Esophagus (tissue), 2 donors: ENCODE data around the gene CCDC50. TPM values are rescaled to one million over a fixed set of nuclear protein-coding genes. Genes with fewer than 3 reads are reported as not detected.

Experiments
- H3K27ac ChIP-seq, 2 donors: one replicate each; pipeline ENCODE4 v1.5.1; 2013; ENCODE audit warnings: low read depth in 2 of 2, mild to moderate bottlenecking in 2 of 2, inconsistent platforms in 1 of 2, low read length in 1 of 2, moderate library complexity in 1 of 2
- H3K27me3 ChIP-seq, 2 donors: one replicate each; pipeline ENCODE4 v1.6.1; 2013; ENCODE audit warnings: low read length in 2 of 2, control low read depth in 1 of 2, mild to moderate bottlenecking in 1 of 2; ENCODE audit not compliant: insufficient read depth in 2 of 2, control insufficient read depth in 1 of 2
- H3K36me3 ChIP-seq, 2 donors: one replicate each; pipeline ENCODE4 v1.6.1; 2013; ENCODE audit warnings: low read length in 1 of 2; ENCODE audit not compliant: control insufficient read depth in 2 of 2, insufficient read depth in 2 of 2
- H3K4me1 ChIP-seq, 2 donors: one replicate each; pipeline ENCODE4 v1.6.1; 2013; ENCODE audit warnings: low read length in 1 of 2; ENCODE audit not compliant: control insufficient read depth in 2 of 2, insufficient read depth in 2 of 2
- H3K4me3 ChIP-seq, 2 donors: one replicate each; pipeline ENCODE4 v1.5.1; 2013; ENCODE audit warnings: low read length in 2 of 2, mild to moderate bottlenecking in 2 of 2, low read depth in 1 of 2, moderate library complexity in 1 of 2
- H3K9me3 ChIP-seq, 2 donors: one replicate each; pipeline ENCODE4 v1.6.1; 2013; ENCODE audit warnings: mild to moderate bottlenecking in 2 of 2, low read depth in 1 of 2, low read length in 1 of 2, moderate library complexity in 1 of 2; ENCODE audit not compliant: control insufficient read depth in 2 of 2, insufficient read depth in 1 of 2
- WGBS, 2 donors: extraction: QIAGEN DNeasy Blood & Tissue Kit; methylation state at CpG; one replicate each; pipeline ENCODE4 v1.1.7; 2013; 5-methylcytosine and 5-hydroxymethylcytosine counted together
- polyA plus RNA-seq, 2 donors: library from polyadenylated mRNA; stranded (reverse); fragments of 200-250 nt; gene quantifications; one replicate each; pipeline ENCODE4 v1.2.3, GENCODE V29; 2013
- donor health status: healthy with polysubstance abuse.
- donor health status: Bipolar disorder and iron deficiency.

Gene CCDC50
- polyA plus RNA-seq, 2 donors, result 12.8 to 14.9 TPM

GRCh38 chr3:191296041-191296541, 33.1 kb upstream of the CCDC50 start:
- no peaks in the 10 kb centered on the region for H3K9me3 ChIP-seq
- WGBS, 2 donors, result 50 to 52% methylated on average over 4 of the region's 4 CpGs
- H3K4me1 ChIP-seq, result no peaks in the 10 kb centered on the region
- H3K36me3 ChIP-seq, result no peaks in the 10 kb centered on the region
- H3K4me3 ChIP-seq, result no peak overlapping the region
- no peaks in the 10 kb centered on the region for H3K27me3 ChIP-seq
- H3K27ac ChIP-seq, result no peak overlapping the region

DNA sequence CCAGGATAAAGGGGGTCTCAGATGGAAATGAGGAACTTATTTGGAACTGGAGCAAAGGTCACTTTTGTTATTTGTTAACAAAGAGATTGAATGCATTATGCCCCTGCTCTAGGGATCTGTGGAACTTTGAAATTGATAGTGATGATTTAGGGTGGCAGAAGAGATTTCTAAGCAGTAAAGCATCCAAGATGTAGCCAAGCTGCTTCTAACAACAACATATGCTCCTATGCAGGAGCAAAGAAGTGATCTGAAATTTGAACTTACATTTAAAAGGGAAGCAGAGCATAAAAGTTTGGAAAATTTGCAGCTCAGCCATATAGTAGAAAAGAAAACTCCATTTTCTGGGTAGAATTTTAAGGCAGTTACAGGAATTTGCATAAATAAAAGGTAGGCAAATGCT, 30.3 kb upstream of the CCDC50 start:
- Histone ChIP-seq H3K4me3 (no peak overlapping the region), H3K36me3 (no peaks in the 10 kb centered on the region), H3K9me3 (no peaks in the 10 kb centered on the region), H3K27me3 (no peaks in the 10 kb centered on the region), H3K4me1 (no peaks in the 10 kb centered on the region), H3K27ac (no peak overlapping the region)

DNA sequence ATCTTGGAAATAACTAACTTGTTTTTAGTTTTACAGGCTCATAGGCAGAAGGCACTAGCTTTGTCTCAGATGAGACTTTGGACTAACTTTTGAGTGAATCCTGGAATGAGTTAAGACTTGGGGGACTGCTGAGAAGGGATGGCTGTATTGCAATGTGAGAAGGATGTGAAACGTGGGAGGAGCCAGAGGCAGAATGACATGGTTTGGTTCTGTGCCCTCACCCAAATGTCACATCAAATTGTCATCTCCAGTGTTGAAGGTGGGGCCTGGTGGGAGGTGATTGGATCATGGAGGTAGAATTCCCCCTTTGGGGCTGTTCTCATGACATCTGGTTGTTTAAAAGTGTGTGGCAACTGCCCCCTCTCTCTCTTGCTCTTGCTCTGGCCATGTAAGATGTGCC, 28.8 kb upstream of the CCDC50 start:
- H3K27me3 ChIP-seq, result no peaks in the 10 kb centered on the region
- no peaks in the 10 kb centered on the region for H3K4me1 ChIP-seq
- H3K4me3 ChIP-seq, result no peak overlapping the region
- H3K9me3 ChIP-seq, result no peaks in the 10 kb centered on the region
- H3K27ac ChIP-seq, result no peak overlapping the region
- H3K36me3 ChIP-seq, result no peaks in the 10 kb centered on the region
- WGBS, 2 donors, result 74 to 83% methylated on average over 1 of the region's 1 CpG

DNA sequence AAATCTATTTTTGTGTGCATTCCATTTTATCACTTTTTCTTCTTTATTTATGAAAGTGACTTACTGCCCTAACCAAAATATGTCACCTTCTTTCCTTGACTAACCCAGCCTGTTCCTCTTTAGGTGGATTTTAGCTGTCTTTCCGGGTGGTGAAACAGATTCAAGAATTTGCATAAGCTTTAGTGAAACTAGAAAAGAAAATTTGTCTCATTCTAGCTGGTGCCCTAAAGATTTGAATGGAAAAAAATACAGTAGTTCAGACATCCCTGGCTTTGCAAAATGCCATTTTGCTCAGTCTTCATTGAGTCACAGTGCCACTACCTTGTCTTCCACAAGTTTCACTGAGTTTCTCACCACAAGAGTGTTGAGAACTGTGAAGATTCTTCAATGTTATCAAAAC, 28.2 kb upstream of the CCDC50 start:
- no peaks in the 10 kb centered on the region for H3K36me3 ChIP-seq
- H3K4me3 ChIP-seq, result no peak overlapping the region
- no peaks in the 10 kb centered on the region for H3K4me1 ChIP-seq
- H3K27me3 ChIP-seq, result no peaks in the 10 kb centered on the region
- WGBS, 2 donors, result 87 to 91% methylated on average over 1 of the region's 1 CpG
- H3K27ac ChIP-seq, result no peak overlapping the region
- H3K9me3 ChIP-seq, result no peaks in the 10 kb centered on the region

- Histone ChIP-seq H3K4me3 (no peak overlapping the region), H3K27ac (no peak overlapping the region), H3K36me3 (no peaks in the 10 kb centered on the region), H3K27me3 (no peaks in the 10 kb centered on the region), H3K4me1 (no peaks in the 10 kb centered on the region), H3K9me3 (no peaks in the 10 kb centered on the region)
- WGBS, 2 donors, result 95 to 96% methylated on average over 5 of the region's 5 CpGs
Measured at GRCh38 chr3:191301782-191302411, 27.3 kb upstream of the CCDC50 start.

- H3K27me3 ChIP-seq, result no peaks in the 10 kb centered on the region
- H3K4me1 ChIP-seq, result no peaks in the 10 kb centered on the region
- WGBS, 2 donors, result 83 to 84% methylated on average over 2 of the region's 2 CpGs
- H3K9me3 ChIP-seq, result no peaks in the 10 kb centered on the region
- H3K27ac ChIP-seq, result no peak overlapping the region
- no peaks in the 10 kb centered on the region for H3K36me3 ChIP-seq
- H3K4me3 ChIP-seq, result no peak overlapping the region
Measured at GRCh38 chr3:191302451-191302850, 26.7 kb upstream of the CCDC50 start.

DNA sequence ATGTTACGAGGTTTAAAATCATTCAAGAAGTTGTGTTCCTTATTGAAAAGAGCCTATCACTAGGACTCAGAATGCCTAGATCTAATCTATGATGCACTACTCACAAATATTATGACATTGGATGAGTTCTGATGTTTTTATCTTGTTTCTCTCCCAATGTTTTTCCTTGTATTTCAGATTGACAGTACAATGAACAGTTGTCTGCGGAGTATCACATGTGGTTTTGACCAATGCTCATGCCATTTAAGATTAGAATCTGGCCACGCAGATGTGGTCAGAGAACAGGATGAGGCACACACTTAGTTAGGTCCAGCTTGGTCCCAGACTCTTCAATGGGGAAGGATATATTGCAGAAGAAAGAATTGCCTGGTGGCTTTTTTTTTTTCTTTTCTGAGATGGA, 25.6 kb upstream of the CCDC50 start:
- 88 to 89% methylated on average over 3 of the region's 3 CpGs for WGBS, 2 donors
- Histone ChIP-seq H3K36me3 (no peaks in the 10 kb centered on the region), H3K4me1 (no peaks in the 10 kb centered on the region), H3K9me3 (no peaks in the 10 kb centered on the region), H3K27me3 (no peaks in the 10 kb centered on the region), H3K27ac (no peak overlapping the region), H3K4me3 (no peak overlapping the region)

DNA sequence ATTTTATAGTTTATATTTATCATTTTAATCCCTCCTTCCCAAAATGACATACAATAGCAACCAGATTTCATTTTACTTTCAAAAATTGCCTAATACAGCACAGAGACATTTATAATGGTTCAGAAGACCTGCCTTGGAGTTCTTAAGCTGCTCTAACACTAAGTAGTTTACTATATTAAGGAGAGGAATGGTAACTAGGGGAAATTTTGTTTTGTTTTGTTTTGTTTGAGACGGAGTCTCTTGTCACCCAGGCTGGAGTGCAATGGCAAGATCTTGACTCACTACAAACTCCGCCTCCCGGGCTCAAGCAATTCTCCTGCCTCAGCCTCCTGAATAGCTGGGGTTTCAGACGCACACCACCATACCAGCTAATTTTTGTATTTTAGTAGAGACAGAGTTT, 22.8 kb upstream of the CCDC50 start:
- no peak overlapping the region for H3K4me3 ChIP-seq
- H3K9me3 ChIP-seq, result no peaks in the 10 kb centered on the region
- no peaks in the 10 kb centered on the region for H3K36me3 ChIP-seq
- H3K4me1 ChIP-seq, result no peaks in the 10 kb centered on the region
- H3K27me3 ChIP-seq, result no peaks in the 10 kb centered on the region
- no peak overlapping the region for H3K27ac ChIP-seq
- WGBS, 2 donors, result 83 to 84% methylated on average over 4 of the region's 4 CpGs

- no peaks in the 10 kb centered on the region for H3K9me3 ChIP-seq
- no peaks in the 10 kb centered on the region for H3K36me3 ChIP-seq
- no peak overlapping the region for H3K4me3 ChIP-seq
- H3K27ac ChIP-seq, result no peak overlapping the region
- H3K4me1 ChIP-seq, result no peaks in the 10 kb centered on the region
- 53 to 65% methylated on average over 4 of the region's 4 CpGs for WGBS, 2 donors
- H3K27me3 ChIP-seq, result no peaks in the 10 kb centered on the region
Measured at GRCh38 chr3:191307341-191307740, 21.9 kb upstream of the CCDC50 start.

- Histone ChIP-seq H3K27me3 (no peaks in the 10 kb centered on the region), H3K27ac (no peak overlapping the region), H3K9me3 (no peaks in the 10 kb centered on the region), H3K4me1 (no peaks in the 10 kb centered on the region), H3K36me3 (no peaks in the 10 kb centered on the region), H3K4me3 (no peak overlapping the region)
- 81 to 88% methylated on average over 2 of the region's 2 CpGs for WGBS, 2 donors
Measured at GRCh38 chr3:191313296-191313695, 15.9 kb upstream of the CCDC50 start.
